ENCODE data around the gene ZNF761. TPM values are rescaled to one million over a fixed set of nuclear protein-coding genes. Genes with fewer than 3 reads are reported as not detected.

ZNF761 gene
- 7.6 to 8.1 TPM (median 7.7 TPM) in 5 replicates for total RNA-seq (2022; extraction: Qiagen RNA extraction; ENCODE audit: low read depth)

GRCh38 chr19:53431399-53432087 is at the start of gene ZNF761:
TSS of gene ZNF761 (plus strand) at chr19:53431984. CDS start at chr19:53447269, 15,285 bp downstream.

GRCh38 chr19:53394974-53395839 is 36.6 kb upstream of the ZNF761 start, which contains the start of gene ZNF765:
TSS of gene ZNF765 (plus strand) at chr19:53395149. CDS start at chr19:53398016, 2,867 bp downstream.

GRCh38 chr19:53467485-53468262 is 35.9 kb downstream of the ZNF761 start, which contains the start of gene ZNF813:
TSS of gene ZNF813 (plus strand) at chr19:53467733. CDS start at chr19:53483823, 16,090 bp downstream.

Other genes starting within 250 kb of the ZNF761 start
- gene ZNF665, start 238.6 kb upstream of the ZNF761 start, total RNA-seq (2022; extraction: Qiagen RNA extraction; ENCODE audit: low read depth): not detected in 5 replicates
- gene ZNF677, start 177.1 kb upstream of the ZNF761 start, total RNA-seq (2022; extraction: Qiagen RNA extraction; ENCODE audit: low read depth): not detected in 5 replicates
- not detected in 5 replicates for gene VN1R2, start 173.7 kb upstream of the ZNF761 start, total RNA-seq (2022; extraction: Qiagen RNA extraction; ENCODE audit: low read depth)
- not detected in 5 replicates for gene VN1R4, start 164.3 kb upstream of the ZNF761 start, total RNA-seq (2022; extraction: Qiagen RNA extraction; ENCODE audit: low read depth)
- 1.5 to 4.4 TPM (median 3.7 TPM) in 5 replicates for gene ZNF845, start 98.2 kb upstream of the ZNF761 start, total RNA-seq (2022; extraction: Qiagen RNA extraction; ENCODE audit: low read depth)
- gene ZNF525, start 66.3 kb upstream of the ZNF761 start, total RNA-seq (2022; extraction: Qiagen RNA extraction; ENCODE audit: low read depth): 0.31 to 0.42 TPM (median 0.39 TPM) in 5 replicates
- gene ZNF765, start 36.8 kb upstream of the ZNF761 start, total RNA-seq (2022; extraction: Qiagen RNA extraction; ENCODE audit: low read depth): 2.1 to 5.3 TPM (median 3.8 TPM) in 5 replicates
- 0.13 to 0.37 TPM (median 0.22 TPM) in 5 replicates for gene ZNF813, start 35.7 kb downstream of the ZNF761 start, total RNA-seq (2022; extraction: Qiagen RNA extraction; ENCODE audit: low read depth)
- gene ZNF331, start 106.2 kb downstream of the ZNF761 start, total RNA-seq (2022; extraction: Qiagen RNA extraction; ENCODE audit: low read depth): 10.9 to 14.1 TPM (median 11.8 TPM) in 5 replicates
- not detected in 5 replicates for gene DPRX, start 200.0 kb downstream of the ZNF761 start, total RNA-seq (2022; extraction: Qiagen RNA extraction; ENCODE audit: low read depth)